ENCODE results near the gene LRRC4C. TPM values are rescaled to one million over a fixed set of nuclear protein-coding genes. Genes with fewer than 3 reads are reported as not detected.

The LRRC4C gene
- total and polyA plus RNA-seq, 4 donors = 0.33 to 5.3 (median 0.43) TPM

- TF ChIP-seq CTCF (IDR thresholded peaks at IDR 0.05; ENCODE audit: control extremely low read depth, extremely low read depth) = no peak
- peak; percentile 48 for ATAC-seq (ENCODE audit: insufficient read depth, low FRiP score)
- no peaks in the 10 kb centered on the region for H3K36me3 ChIP-seq (ENCODE audit: control insufficient read depth in 4 of 4, insufficient read depth in 4 of 4, low read length in 4 of 4)
- 52 to 77% methylated on average over 7 of the region's 7 CpGs for WGBS, 2 donors
- no peak overlapping the region for H3K9ac ChIP-seq (ENCODE audit: insufficient read depth in 1 of 2, low read length in 2 of 2)
- H3K27me3 ChIP-seq (ENCODE audit: control insufficient read depth in 3 of 3, insufficient read depth in 3 of 3, low read length in 2 of 3) = no peaks in the 10 kb centered on the region
- H3K27ac ChIP-seq (ENCODE audit: low read depth in 1 of 2, low read length in 1 of 2) = no peak overlapping the region
- no peaks in the 10 kb centered on the region for H3K9me3 ChIP-seq (ENCODE audit: control insufficient read depth in 4 of 4, insufficient read depth in 3 of 4, low read length in 3 of 4)
- H3K4me1 ChIP-seq (ENCODE audit: control insufficient read depth in 5 of 5, insufficient read depth in 5 of 5, low read length in 5 of 5) = peaks cover 0 to 4% (median 0%) of the 10 kb centered on the region in 5 donors
- H3K4me3 ChIP-seq = no peak overlapping the region
- peak in 2 of 3 donors; percentile 4 to 44 for DNase-seq
Measured at GRCh38 chr11:41334007-41334933, 125.2 kb downstream of the LRRC4C start.

- ATAC-seq (ENCODE audit: insufficient read depth, low FRiP score) = no peak
- no peaks in the 10 kb centered on the region for H3K9me3 ChIP-seq (ENCODE audit: control insufficient read depth in 4 of 4, insufficient read depth in 3 of 4, low read length in 3 of 4)
- H3K27ac ChIP-seq (ENCODE audit: low read depth in 1 of 2, low read length in 1 of 2) = no peak overlapping the region
- no peak overlapping the region for H3K4me3 ChIP-seq
- no peak for DNase-seq
- H3K36me3 ChIP-seq (ENCODE audit: control insufficient read depth in 4 of 4, insufficient read depth in 4 of 4, low read length in 4 of 4) = no peaks in the 10 kb centered on the region
- H3K27me3 ChIP-seq (ENCODE audit: control insufficient read depth in 3 of 3, insufficient read depth in 3 of 3, low read length in 2 of 3) = no peaks in the 10 kb centered on the region
- peaks cover 0 to 4% (median 0%) of the 10 kb centered on the region in 5 donors for H3K4me1 ChIP-seq (ENCODE audit: control insufficient read depth in 5 of 5, insufficient read depth in 5 of 5, low read length in 5 of 5)
- 87 to 92% methylated on average over 1 of the region's 1 CpG for WGBS, 2 donors
- no peak overlapping the region for H3K9ac ChIP-seq (ENCODE audit: insufficient read depth in 1 of 2, low read length in 2 of 2)
- TF ChIP-seq CTCF (IDR thresholded peaks at IDR 0.05; ENCODE audit: control extremely low read depth, extremely low read depth) = no peak
Measured at GRCh38 chr11:41333357-41333756, 126.1 kb downstream of the LRRC4C start.

- no peak for ATAC-seq (ENCODE audit: insufficient read depth, low FRiP score)
- 62 to 68% methylated on average over 4 of the region's 4 CpGs for WGBS, 2 donors
- H3K9me3 ChIP-seq (ENCODE audit: control insufficient read depth in 4 of 4, insufficient read depth in 3 of 4, low read length in 3 of 4) = no peaks in the 10 kb centered on the region
Measured at GRCh38 chr11:41328324-41328723, 131.1 kb downstream of the LRRC4C start.

More at GRCh38 chr11:41328324-41328723, 131.1 kb downstream of the LRRC4C start:
- Histone ChIP-seq H3K4me3 (no peak overlapping the region), H3K9ac (ENCODE audit: insufficient read depth in 1 of 2, low read length in 2 of 2) (no peak overlapping the region), H3K27ac (ENCODE audit: low read depth in 1 of 2, low read length in 1 of 2) (no peak overlapping the region), H3K27me3 (ENCODE audit: control insufficient read depth in 3 of 3, insufficient read depth in 3 of 3, low read length in 2 of 3) (no peaks in the 10 kb centered on the region), H3K4me1 (ENCODE audit: control insufficient read depth in 5 of 5, insufficient read depth in 5 of 5, low read length in 5 of 5) (peaks cover 0 to 2% (median 0%) of the 10 kb centered on the region in 5 donors), H3K36me3 (ENCODE audit: control insufficient read depth in 4 of 4, insufficient read depth in 4 of 4, low read length in 4 of 4) (no peaks in the 10 kb centered on the region)
- peak in 1 of 3 donors; percentile 9 for DNase-seq
- TF ChIP-seq CTCF (IDR thresholded peaks at IDR 0.05; ENCODE audit: control extremely low read depth, extremely low read depth) = no peak

Data from lung (tissue), 12 donors.